ENCODE results near the gene FCSK.

Gene FCSK

GRCh38 chr16:70511833-70512232 is 57.4 kb downstream of the FCSK start:
- Histone ChIP-seq H3K27me3 (ENCODE audit: low read length) (no peaks in the 10 kb centered on the region), H2AFZ (ENCODE audit: low read depth, low read length, severe bottlenecking) (no peak overlapping the region), H3F3A (ENCODE audit: insufficient read depth) (0 out of 2 replicates have a peak, but pooled peaks cover 6% of the 10 kb centered on the region), H3K9ac (ENCODE audit: low read length) (no peak overlapping the region), H4K20me1 (ENCODE audit: low read depth, low read length) (no peaks in the 10 kb centered on the region), H3K36me3 (ENCODE audit: low read length) (no peaks in the 10 kb centered on the region), H3K4me2 (ENCODE audit: low read depth, low read length, poor library complexity, severe bottlenecking) (no peak overlapping the region), H3K9me2 (replicated peaks; ENCODE audit: insufficient read depth, low read length) (no peaks in the 10 kb centered on the region), H3K4me3 (ENCODE audit: insufficient read depth, low read length, poor library complexity, severe bottlenecking) (no peak overlapping the region), H3K79me2 (ENCODE audit: insufficient read depth, low read length) (no peaks in the 10 kb centered on the region), H3K9me3 (ENCODE audit: insufficient read depth, low read length) (no peaks in the 10 kb centered on the region), H3K27ac (ENCODE audit: low read depth, low read length) (no peak overlapping the region)
- TF ChIP-seq EZH2phosphoT487 (conservative IDR thresholded peaks at IDR 0.05; ENCODE audit: low read length) = no peak
- TF ChIP-seq CTCF (IDR thresholded peaks at IDR 0.05; ENCODE audit: insufficient read depth, low read length, poor library complexity, severe bottlenecking) = no peak

GRCh38 chr16:70512456-70512855 is 58.1 kb downstream of the FCSK start:
- Histone ChIP-seq H3K79me2 (ENCODE audit: insufficient read depth, low read length) (no peaks in the 10 kb centered on the region), H3F3A (ENCODE audit: insufficient read depth) (0 out of 2 replicates have a peak, but pooled peaks cover 6% of the 10 kb centered on the region), H3K4me2 (ENCODE audit: low read depth, low read length, poor library complexity, severe bottlenecking) (no peak overlapping the region), H2AFZ (ENCODE audit: low read depth, low read length, severe bottlenecking) (no peak overlapping the region), H3K4me3 (ENCODE audit: insufficient read depth, low read length, poor library complexity, severe bottlenecking) (no peak overlapping the region), H3K27me3 (ENCODE audit: low read length) (no peaks in the 10 kb centered on the region), H3K27ac (ENCODE audit: low read depth, low read length) (no peak overlapping the region), H3K36me3 (ENCODE audit: low read length) (no peaks in the 10 kb centered on the region), H4K20me1 (ENCODE audit: low read depth, low read length) (no peaks in the 10 kb centered on the region), H3K9me2 (replicated peaks; ENCODE audit: insufficient read depth, low read length) (no peaks in the 10 kb centered on the region), H3K9ac (ENCODE audit: low read length) (no peak overlapping the region), H3K9me3 (ENCODE audit: insufficient read depth, low read length) (no peaks in the 10 kb centered on the region)
- TF ChIP-seq CTCF (IDR thresholded peaks at IDR 0.05; ENCODE audit: insufficient read depth, low read length, poor library complexity, severe bottlenecking) (no peak), EZH2phosphoT487 (conservative IDR thresholded peaks at IDR 0.05; ENCODE audit: low read length) (no peak)

- Histone ChIP-seq H3K9ac (ENCODE audit: low read length) (peak overlapping the region; percentile 24), H3K4me2 (ENCODE audit: low read depth, low read length, poor library complexity, severe bottlenecking) (peak overlapping the region; percentile 78), H4K20me1 (ENCODE audit: low read depth, low read length) (0 out of 2 replicates have a peak, but pooled peaks cover 4% of the 10 kb centered on the region), H2AFZ (ENCODE audit: low read depth, low read length, severe bottlenecking) (no peak overlapping the region), H3F3A (ENCODE audit: insufficient read depth) (peaks cover 30% of the 10 kb centered on the region), H3K36me3 (ENCODE audit: low read length) (peaks cover 5% of the 10 kb centered on the region; the same call in 1 of the 2 replicates), H3K9me2 (replicated peaks; ENCODE audit: insufficient read depth, low read length) (no peaks in the 10 kb centered on the region), H3K27ac (ENCODE audit: low read depth, low read length) (peak overlapping the region; percentile 74), H3K4me3 (ENCODE audit: insufficient read depth, low read length, poor library complexity, severe bottlenecking) (peak overlapping the region; percentile 5), H3K27me3 (ENCODE audit: low read length) (no peaks in the 10 kb centered on the region), H3K79me2 (ENCODE audit: insufficient read depth, low read length) (peaks cover 41% of the 10 kb centered on the region), H3K9me3 (ENCODE audit: insufficient read depth, low read length) (no peaks in the 10 kb centered on the region)
- TF ChIP-seq EZH2phosphoT487 (conservative IDR thresholded peaks at IDR 0.05; ENCODE audit: low read length) = no peak
Observed at GRCh38 chr16:70520612-70521297, 66.4 kb downstream of the FCSK start.

Data from SU-DHL-6 (cell line).